Stimulated activated CD4-positive, alpha-beta T cell treated with anti-CD3 and anti-CD28 coated beads, TNF-alpha, amount 100 ng/mL, for 1 hour (primary cell): ENCODE measurements around the gene GATC.
"Not testable (repeated sequence)": the region's sequence is repeated elsewhere in the genome, so short reads cannot be mapped to it uniquely, and the experiment has no call there.

Experiments used
- DNase-seq, 3 donors: peaks; one replicate each; pipeline ENCODE4 v3.0.0-alpha.2; 2020; ENCODE audit warnings: low read depth in 3 of 3, low spot score in 1 of 3

Gene GATC

GRCh38 chr12:120432772-120433525 lies 13.3 kb upstream of the GATC start:
- no peak for DNase-seq

GRCh38 chr12:120437735-120438494 lies 8.3 kb upstream of the GATC start, which contains the start of gene COX6A1:
Gene COX6A1, plus strand, starts transcription at chr12:120438113. Its CDS starts 14 bp downstream, at chr12:120438127.
- DNase-seq = peak; percentile 92 to 96 (median 93)

GRCh38 chr12:120438495-120439198 lies 7.6 kb upstream of the GATC start:
- no peak for DNase-seq

GRCh38 chr12:120439646-120440247 lies 6.5 kb upstream of the GATC start:
- peak; percentile 43 to 50 (median 45) for DNase-seq

- no peak for DNase-seq
Measured at GRCh38 chr12:120444676-120445075, 1.6 kb upstream of the GATC start.

- DNase-seq = not testable (repeated sequence)
Measured at GRCh38 chr12:120446844-120447178, 567 bp downstream of the GATC start.

GRCh38 chr12:120447992-120448391 lies 1.7 kb downstream of the GATC start:
- DNase-seq = no peak

- DNase-seq = not testable (repeated sequence)
Measured at GRCh38 chr12:120452524-120452923, 6.3 kb downstream of the GATC start.

- no peak for DNase-seq
Measured at GRCh38 chr12:120453060-120453750, 7.0 kb downstream of the GATC start.

GRCh38 chr12:120453977-120454376 lies 7.7 kb downstream of the GATC start:
- DNase-seq = no peak

- no peak for DNase-seq
Measured at GRCh38 chr12:120455302-120455701, 9.1 kb downstream of the GATC start.

- no peak for DNase-seq
Measured at GRCh38 chr12:120457133-120457532, 10.9 kb downstream of the GATC start.

GRCh38 chr12:120460157-120460556 lies 13.9 kb downstream of the GATC start:
- DNase-seq = no peak

- DNase-seq = no peak
Measured at GRCh38 chr12:120462099-120462640, 15.9 kb downstream of the GATC start.

GRCh38 chr12:120463712-120464111 lies 17.5 kb downstream of the GATC start:
- DNase-seq = no peak

- no peak for DNase-seq
Measured at GRCh38 chr12:120465756-120466155, 19.5 kb downstream of the GATC start.

- peak in 1 of 3 donors; percentile 17 for DNase-seq
Measured at GRCh38 chr12:120466560-120467315, 20.5 kb downstream of the GATC start.

- no peak for DNase-seq
Measured at GRCh38 chr12:120467439-120467838, 21.2 kb downstream of the GATC start.

GRCh38 chr12:120468325-120468820 lies 22.1 kb downstream of the GATC start:
- no peak for DNase-seq
